ENCODE results near the gene CELF2. TPM values are rescaled to one million over a fixed set of nuclear protein-coding genes. Genes with fewer than 3 reads are reported as not detected.

CELF2 gene
- total and polyA plus RNA-seq, 9 of the 15 experiments (the other 6 are each of a cell fraction or from before 2014, with no cell fraction given): 4.0 to 20.3 (median 11.1) TPM

GRCh38 chr10:11234857-11235531 lies 217.3 kb downstream of the CELF2 start:
- ATAC-seq: no peak

More at GRCh38 chr10:11234857-11235531, 217.3 kb downstream of the CELF2 start:
- no peak overlapping the region for H3K4me2 ChIP-seq (ENCODE audit: insufficient read depth, low read length)
- intact Hi-C loops (cut with micrococcal nuclease): no loop called here
- no peak overlapping the region for H3K27ac ChIP-seq (ENCODE audit: extremely low read depth, low read depth, low read length)
- no peak overlapping the region for H2AFZ ChIP-seq (ENCODE audit: low read depth, low read length)
- no peak for FAIRE-seq
- ChIA-PET POLR2A (no interaction called here), CTCF (ENCODE audit: low intra/inter-chr PET ratio) (no interaction called here)
- H3K9ac ChIP-seq (ENCODE audit: insufficient read depth in 1 of 2, low read depth in 2 of 2, low read length in 2 of 2): no peak overlapping the region
- H3K9me1 ChIP-seq (ENCODE audit: control insufficient read depth, insufficient read depth, low read length): no peaks in the 10 kb centered on the region
- H3K4me3 ChIP-seq: no peak overlapping the region
- no peaks in the 10 kb centered on the region for H3K9me3 ChIP-seq (replicated peaks; ENCODE audit: control insufficient read depth, insufficient read depth, low read depth, low read length)
- no peaks in the 10 kb centered on the region for H3K36me3 ChIP-seq (ENCODE audit: control insufficient read depth, insufficient read depth, low read length)
- TF ChIP-seq ZNF76 (CRISPR knock-in tag; IDR thresholded peaks at IDR 0.05; ENCODE audit: borderline replicate concordance) (no peak), HNRNPUL1 (IDR thresholded peaks at IDR 0.05; ENCODE audit: low read length) (no peak), ARID4B (CRISPR knock-in tag; IDR thresholded peaks at IDR 0.05) (no peak), PBX2 (CRISPR knock-in tag; IDR thresholded peaks at IDR 0.05; ENCODE audit: low read depth) (no peak), PBX2 (tag; conservative IDR thresholded peaks at IDR 0.05; ENCODE audit: low read depth) (no peak), MNT (conservative IDR thresholded peaks at IDR 0.05) (no peak), ZNF316 (IDR thresholded peaks at IDR 0.05) (peak; percentile 66), C11orf30 (IDR thresholded peaks at IDR 0.05; ENCODE audit: low read depth) (peak; percentile 29; the same call in 1 of the 2 replicates)
- H3K27me3 ChIP-seq (ENCODE audit: control insufficient read depth in 2 of 2, insufficient read depth in 2 of 2, low read length in 2 of 2): no peaks in the 10 kb centered on the region; a peak in 1 of 5 replicates
- in situ Hi-C loops (cut with MboI): no loop called here
- WGBS (ENCODE audit: insufficient coverage, low coverage, missing lambda C conversion rate): 71% methylated on average over 6 of the region's 6 CpGs
- DNase-seq (ENCODE audit: extremely low read depth in 1 of 4, low spot score in 3 of 4): no peak
- H3K4me1 ChIP-seq (replicated peaks in 1 of 2; ENCODE audit: control insufficient read depth in 2 of 2, insufficient read depth in 2 of 2, low read length in 2 of 2): peaks cover 0 to 10% of the 10 kb centered on the region in 2 experiments; a peak in 1 of 5 replicates
- H3K79me2 ChIP-seq (ENCODE audit: control insufficient read depth, insufficient read depth, low read length): no peaks in the 10 kb centered on the region
- H4K20me1 ChIP-seq (replicated peaks; ENCODE audit: control insufficient read depth, insufficient read depth, low read length): no peaks in the 10 kb centered on the region
- BruUV-seq (replicated peaks): no TSS peak

Data from K562 (cell line).